HEK293 (cell line): Measurements from ENCODE around the gene C2orf76.

Experiments used
- CTCF ChIA-PET: fragments of 350-600 bp; formaldehyde crosslinking; extraction: SDS; loops from one replicate; lab custom pipeline; 2021; ENCODE audit warnings: antibody characterized with exemption; lab: Yijun Ruan, JAX
- POLR2A ChIA-PET: fragments of 300-600 bp; formaldehyde crosslinking; extraction: SDS; loops from one replicate; lab custom pipeline; 2020; ENCODE audit warnings: antibody characterized with exemption, inconsistent platforms; lab: Yijun Ruan, JAX
- H3K27ac ChIP-seq: fragments of 200-500 bp; sonication (Bioruptor generic); 2 replicates; pipeline ENCODE4 v1.5.1; 2014; ENCODE audit warnings: low read depth, low read length, control low read depth, inconsistent platforms; ENCODE audit errors: extremely low read depth
- H3K36me3 ChIP-seq, 2 experiments: fragments of 200-500 bp in 1 of 2; sonication (Bioruptor generic) in 1 of 2; 1 replicate in 1 of 2; 2 replicates in 1 of 2; pipeline ENCODE4 v1.5.1; 2014 to 2017; ENCODE audit warnings: inconsistent platforms in 2 of 2, low read length in 2 of 2; ENCODE audit not compliant: control insufficient read depth in 2 of 2, insufficient read depth in 1 of 2
- H3K4me1 ChIP-seq: fragments of 200-500 bp; sonication (Bioruptor generic); 2 replicates; pipeline ENCODE4 v1.5.1; 2014; ENCODE audit warnings: mild to moderate bottlenecking, low read length, inconsistent platforms; ENCODE audit not compliant: control insufficient read depth, insufficient read depth
- H3K4me3 ChIP-seq: 2 replicates; pipeline ENCODE4 v1.5.1; 2011; ENCODE audit warnings: low read depth, mild to moderate bottlenecking, control low read depth, low read length, moderate library complexity
- H3K9me3 ChIP-seq: fragments of 200-500 bp; sonication (Bioruptor generic); 2 replicates; pipeline ENCODE4 v1.5.1; 2014; ENCODE audit warnings: low read depth, low read length, inconsistent platforms; ENCODE audit not compliant: control insufficient read depth, insufficient read depth
- INSM2 ChIP-seq: fragments of 450-650 bp; formaldehyde crosslinking; IDR thresholded peaks from 2 replicates; pipeline ENCODE4 v1.5.1; 2016; ENCODE audit warnings: missing biosample characterization, missing genetic modification characterization
- KLF17 ChIP-seq: fragments of 450-650 bp; formaldehyde crosslinking; IDR thresholded peaks from 2 replicates; pipeline ENCODE4 v1.5.1; 2016; ENCODE audit warnings: missing biosample characterization, missing genetic modification characterization
- MYNN ChIP-seq: fragments of 450-650 bp; formaldehyde crosslinking; IDR thresholded peaks from 2 replicates; pipeline ENCODE4 v1.5.1; 2016; ENCODE audit warnings: missing biosample characterization, missing genetic modification characterization, borderline replicate concordance
- OSR2 ChIP-seq: fragments of 450-650 bp; formaldehyde crosslinking; IDR thresholded peaks from 2 replicates; pipeline ENCODE4 v1.5.1; 2016; ENCODE audit warnings: missing biosample characterization, missing genetic modification characterization
- PRDM6 ChIP-seq: fragments of 450-650 bp; formaldehyde crosslinking; IDR thresholded peaks from 2 replicates; pipeline ENCODE4 v1.5.1; 2017; ENCODE audit warnings: missing biosample characterization, missing genetic modification characterization
- TRIM28 ChIP-seq: IDR thresholded peaks from 2 replicates; pipeline ENCODE4 v1.6.1; 2011; ENCODE audit warnings: low read length, control low read depth, borderline replicate concordance
- YY1 ChIP-seq: fragments of 450-650 bp; formaldehyde crosslinking; IDR thresholded peaks from 2 replicates; pipeline ENCODE4 v1.5.1; 2018; ENCODE audit warnings: missing biosample characterization, missing genetic modification characterization
- ZBTB21 ChIP-seq: fragments of 450-650 bp; formaldehyde crosslinking; IDR thresholded peaks from 2 replicates; pipeline ENCODE4 v1.5.1; 2017; ENCODE audit warnings: missing biosample characterization, missing genetic modification characterization
- ZBTB48 ChIP-seq: fragments of 450-650 bp; formaldehyde crosslinking; IDR thresholded peaks from 2 replicates; pipeline ENCODE4 v1.5.1; 2016; ENCODE audit warnings: missing biosample characterization, missing genetic modification characterization
- ZFP37 ChIP-seq: fragments of 450-650 bp; formaldehyde crosslinking; IDR thresholded peaks from 2 replicates; pipeline ENCODE4 v1.5.1; 2016; ENCODE audit warnings: missing biosample characterization, missing genetic modification characterization
- ZNF112 ChIP-seq: fragments of 450-650 bp; formaldehyde crosslinking; IDR thresholded peaks from 2 replicates; pipeline ENCODE4 v1.5.0; 2017; ENCODE audit warnings: missing biosample characterization, missing genetic modification characterization
- ZNF175 ChIP-seq: fragments of 450-650 bp; formaldehyde crosslinking; IDR thresholded peaks from 2 replicates; pipeline ENCODE4 v1.5.1; 2016; ENCODE audit warnings: missing biosample characterization, missing genetic modification characterization
- ZNF184 ChIP-seq: fragments of 450-650 bp; IDR thresholded peaks from 2 replicates; pipeline ENCODE4 v1.5.1; 2018; ENCODE audit warnings: missing biosample characterization, mild to moderate bottlenecking, missing genetic modification characterization
- ZNF2 ChIP-seq: fragments of 450-650 bp; formaldehyde crosslinking; IDR thresholded peaks from 2 replicates; pipeline ENCODE4 v1.5.1; 2016; ENCODE audit warnings: missing biosample characterization, missing genetic modification characterization
- ZNF341 ChIP-seq: fragments of 450-650 bp; formaldehyde crosslinking; IDR thresholded peaks from 2 replicates; pipeline ENCODE4; 2016; ENCODE audit warnings: low read depth, missing biosample characterization, missing genetic modification characterization
- ZNF416 ChIP-seq: fragments of 450-650 bp; formaldehyde crosslinking; IDR thresholded peaks from 2 replicates; pipeline ENCODE4 v1.5.1; 2016; ENCODE audit warnings: missing biosample characterization, missing genetic modification characterization
- ZNF529 ChIP-seq: fragments of 450-650 bp; formaldehyde crosslinking; IDR thresholded peaks from 2 replicates; pipeline ENCODE4 v1.5.1; 2017; ENCODE audit warnings: missing genetic modification characterization, missing biosample characterization; ENCODE audit not compliant: insufficient replicate concordance
- ZNF555 ChIP-seq: fragments of 450-650 bp; formaldehyde crosslinking; conservative IDR thresholded peaks from 2 replicates; pipeline ENCODE4 v1.5.1; 2017; ENCODE audit warnings: missing biosample characterization, mild to moderate bottlenecking, missing genetic modification characterization, inconsistent platforms
- ZNF561 ChIP-seq: fragments of 450-650 bp; IDR thresholded peaks from 2 replicates; pipeline ENCODE4 v1.5.1; 2018; ENCODE audit warnings: missing biosample characterization, missing genetic modification characterization, borderline replicate concordance
- ZNF629 ChIP-seq: fragments of 450-650 bp; formaldehyde crosslinking; IDR thresholded peaks from 2 replicates; pipeline ENCODE4 v1.5.1; 2017; ENCODE audit warnings: missing biosample characterization, missing genetic modification characterization
- ZNF660 ChIP-seq: fragments of 450-650 bp; IDR thresholded peaks from 2 replicates; pipeline ENCODE4 v1.5.1; 2018; ENCODE audit warnings: missing biosample characterization, mild to moderate bottlenecking, missing genetic modification characterization
- ZNF701 ChIP-seq: fragments of 450-650 bp; formaldehyde crosslinking; IDR thresholded peaks from 2 replicates; pipeline ENCODE4 v1.5.1; 2016; ENCODE audit warnings: missing biosample characterization, missing genetic modification characterization
- ZNF776 ChIP-seq: fragments of 450-650 bp; formaldehyde crosslinking; IDR thresholded peaks from 2 replicates; pipeline ENCODE4 v1.5.0; 2017; ENCODE audit warnings: missing biosample characterization, missing genetic modification characterization, borderline replicate concordance
- ZSCAN30 ChIP-seq: fragments of 450-650 bp; IDR thresholded peaks from 2 replicates; pipeline ENCODE4 v1.5.1; 2018; ENCODE audit warnings: missing biosample characterization, mild to moderate bottlenecking, missing genetic modification characterization, moderate library complexity
- TF ChIP-seq, protein P1 (sequence below): fragments of 450-650 bp; formaldehyde crosslinking; IDR thresholded peaks from 2 replicates; pipeline ENCODE4 v1.5.1; 2016; ENCODE audit warnings: missing biosample characterization, missing genetic modification characterization, low read depth

C2orf76 gene

DNA sequence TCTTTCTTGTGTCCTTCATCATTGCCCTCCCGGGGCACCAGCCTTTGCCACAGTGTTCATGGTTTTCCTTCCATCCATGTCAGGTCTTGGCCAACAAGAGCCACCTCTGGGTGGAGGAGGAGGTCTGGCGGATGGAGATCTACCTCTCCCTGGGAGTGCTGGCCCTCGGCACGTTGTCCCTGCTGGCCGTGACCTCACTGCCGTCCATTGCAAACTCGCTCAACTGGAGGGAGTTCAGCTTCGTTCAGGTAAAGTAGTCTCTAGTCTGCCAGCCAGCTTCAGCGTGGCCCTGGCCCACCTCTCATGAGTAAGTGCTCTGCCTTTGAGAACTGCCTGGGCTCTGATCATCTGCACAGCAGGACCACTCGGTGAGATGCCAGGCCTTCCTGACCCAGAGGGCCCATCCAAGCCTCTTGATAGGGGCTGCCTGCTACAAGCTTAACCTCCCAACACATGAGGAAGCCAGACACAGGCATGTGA, 112.0 kb downstream of the C2orf76 start (continued):
- no peak for TF ChIP-seq ZNF184 (tag by site-specific recombination)
- no peak for TF ChIP-seq ZNF2 (tag by site-specific recombination)
- no peak for TF ChIP-seq ZNF555 (tag by site-specific recombination)
- no peak for TF ChIP-seq ZNF175 (tag by site-specific recombination)
- TF ChIP-seq, all 188 proteins: peak for 0

- TF ChIP-seq ZNF561 (tag by site-specific recombination) (no peak), ZNF341 (tag by site-specific recombination) (no peak), ZNF416 (no peak), OSR2 (tag by site-specific recombination) (no peak), TRIM28 (no peak), INSM2 (tag by site-specific recombination) (no peak)
- TF ChIP-seq, protein P1, sequence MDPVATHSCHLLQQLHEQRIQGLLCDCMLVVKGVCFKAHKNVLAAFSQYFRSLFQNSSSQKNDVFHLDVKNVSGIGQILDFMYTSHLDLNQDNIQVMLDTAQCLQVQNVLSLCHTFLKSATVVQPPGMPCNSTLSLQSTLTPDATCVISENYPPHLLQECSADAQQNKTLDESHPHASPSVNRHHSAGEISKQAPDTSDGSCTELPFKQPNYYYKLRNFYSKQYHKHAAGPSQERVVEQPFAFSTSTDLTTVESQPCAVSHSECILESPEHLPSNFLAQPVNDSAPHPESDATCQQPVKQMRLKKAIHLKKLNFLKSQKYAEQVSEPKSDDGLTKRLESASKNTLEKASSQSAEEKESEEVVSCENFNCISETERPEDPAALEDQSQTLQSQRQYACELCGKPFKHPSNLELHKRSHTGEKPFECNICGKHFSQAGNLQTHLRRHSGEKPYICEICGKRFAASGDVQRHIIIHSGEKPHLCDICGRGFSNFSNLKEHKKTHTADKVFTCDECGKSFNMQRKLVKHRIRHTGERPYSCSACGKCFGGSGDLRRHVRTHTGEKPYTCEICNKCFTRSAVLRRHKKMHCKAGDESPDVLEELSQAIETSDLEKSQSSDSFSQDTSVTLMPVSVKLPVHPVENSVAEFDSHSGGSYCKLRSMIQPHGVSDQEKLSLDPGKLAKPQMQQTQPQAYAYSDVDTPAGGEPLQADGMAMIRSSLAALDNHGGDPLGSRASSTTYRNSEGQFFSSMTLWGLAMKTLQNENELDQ, result no peak
- Histone ChIP-seq H3K4me3 (no peak overlapping the region), H3K36me3 (peaks cover 0 to 50% of the 10 kb centered on the region in 2 experiments; a peak in 2 of 3 replicates), H3K4me1 (peaks cover 14% of the 10 kb centered on the region), H3K27ac (0 out of 2 replicates have a peak overlapping the region, but pooled peaks have one; percentile 51), H3K9me3 (no peaks in the 10 kb centered on the region)
- CTCF ChIA-PET, result interaction anchor here (2.0 to 2.8 kb wide), 4 partner anchors 11 to 35 kb away, joined by 10 to 17 read pairs (median 11); no protein-coding TSS in a partner anchor
- POLR2A ChIA-PET, result interaction anchor here (1.2 kb wide), 1 partner anchor 30 kb away, joined by 3 read pairs; the partner anchor contains the start of gene STEAP3
Measured at GRCh38 chr2:119253760-119254600, 112.7 kb downstream of the C2orf76 start.

GRCh38 chr2:119253114-119253702, 113.4 kb downstream of the C2orf76 start:
- no peaks in the 10 kb centered on the region for H3K9me3 ChIP-seq
- CTCF ChIA-PET, result interaction anchor here (0.6 to 2.8 kb wide), 5 partner anchors 11 to 125 kb away, joined by 3 to 17 read pairs (median 10); no protein-coding TSS in a partner anchor
- no peak overlapping the region for H3K4me3 ChIP-seq
- H3K4me1 ChIP-seq, result peaks cover 14% of the 10 kb centered on the region
- POLR2A ChIA-PET, result interaction anchor here (0.6 kb wide), 2 partner anchors 17 to 157 kb away, joined by 3 to 5 read pairs; no protein-coding TSS in a partner anchor
- H3K27ac ChIP-seq, result peak overlapping the region; percentile 51
- peaks cover 0 to 56% of the 10 kb centered on the region in 2 experiments; a peak in 2 of 3 replicates for H3K36me3 ChIP-seq
- TF ChIP-seq YY1, result no peak
- peak; percentile 41; the same call in 1 of the 2 replicates for TF ChIP-seq PRDM6
- 0 out of 2 replicates have a peak, but pooled peaks have one; percentile 2 for TF ChIP-seq KLF17 (tag by site-specific recombination)
- TF ChIP-seq ZBTB48 (tag by site-specific recombination), result peak; percentile 84
- 0 out of 2 replicates have a peak, but pooled peaks have one; percentile 53 for TF ChIP-seq ZFP37 (tag by site-specific recombination)
- TF ChIP-seq ZNF629 (tag by site-specific recombination), result 0 out of 2 replicates have a peak, but pooled peaks have one; percentile 27
- TF ChIP-seq ZNF660 (tag by site-specific recombination), result 0 out of 2 replicates have a peak, but pooled peaks have one; percentile 5
- no peak for TF ChIP-seq ZNF701 (tag by site-specific recombination)
- no peak for TF ChIP-seq ZNF529 (tag by site-specific recombination)
- no peak for TF ChIP-seq ZSCAN30 (tag by site-specific recombination)
- TF ChIP-seq ZNF112 (tag by site-specific recombination), result no peak
- no peak for TF ChIP-seq ZBTB21 (tag by site-specific recombination)
- TF ChIP-seq MYNN, result peak; percentile 83
- TF ChIP-seq ZNF776 (tag by site-specific recombination), result no peak
